Daoy (cell line): ENCODE measurements around the gene LMBR1. TPM values are rescaled to one million over a fixed set of nuclear protein-coding genes. Genes with fewer than 3 reads are reported as not detected.

Experiments used
- DNase-seq: peaks from one replicate; pipeline ENCODE4 v3.0.0-alpha.2; 2015; ENCODE audit warnings: low read depth
- total RNA-seq: library from RNA; depleted of rRNA; stranded (reverse); fragments of >200 nt; shearing (Covaris generic); gene quantifications from 2 replicates; pipeline ENCODE4 v1.2.3, GENCODE V29; 2014

The LMBR1 gene
- total RNA-seq, 1 experiment from 2014 or later, result 45.0 TPM

- DNase-seq, result no peak
Measured at GRCh38 chr7:156692849-156693248, 200.1 kb downstream of the LMBR1 start.

DNA sequence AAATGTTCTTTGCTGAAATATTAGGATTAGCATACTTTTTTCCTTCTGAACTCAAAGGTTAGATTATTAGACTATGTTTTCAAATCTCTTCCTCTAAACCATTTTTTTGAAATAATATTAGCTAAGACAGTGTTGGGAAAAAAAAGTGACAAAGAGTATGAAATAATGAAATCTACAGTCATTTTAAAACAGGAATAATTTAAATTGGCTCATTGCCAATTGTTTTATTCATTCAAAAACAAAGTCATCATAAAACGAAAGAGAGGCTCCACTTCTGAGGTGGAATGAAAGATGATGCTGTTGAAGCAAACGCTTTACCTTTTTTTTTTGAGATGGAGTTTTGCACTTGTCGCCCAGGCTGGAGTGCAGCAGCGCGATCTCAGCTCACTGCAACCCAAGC is 201.2 kb downstream of the LMBR1 start:
- no peak for DNase-seq

DNA sequence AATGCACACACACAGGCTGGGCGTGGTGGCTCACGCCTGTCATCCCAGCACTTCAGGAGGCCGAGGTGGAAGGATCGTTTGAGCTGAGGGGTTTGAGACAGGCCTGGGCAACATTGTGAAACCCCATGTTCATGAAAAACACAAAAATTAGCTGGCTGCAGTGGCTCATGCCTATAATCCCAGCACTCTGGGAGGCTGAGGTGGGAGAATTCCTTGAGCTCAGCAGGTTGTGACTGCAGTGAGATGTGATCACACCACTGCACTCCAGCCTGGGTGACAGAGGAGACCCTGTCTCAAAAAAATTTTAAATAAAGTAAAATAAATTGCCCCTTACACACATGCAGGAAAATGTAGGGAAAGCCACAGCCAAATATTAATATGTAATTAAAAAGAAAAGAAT is 208.3 kb downstream of the LMBR1 start:
- no peak for DNase-seq

GRCh38 chr7:156684251-156684650 is 208.7 kb downstream of the LMBR1 start:
- no peak for DNase-seq

DNA sequence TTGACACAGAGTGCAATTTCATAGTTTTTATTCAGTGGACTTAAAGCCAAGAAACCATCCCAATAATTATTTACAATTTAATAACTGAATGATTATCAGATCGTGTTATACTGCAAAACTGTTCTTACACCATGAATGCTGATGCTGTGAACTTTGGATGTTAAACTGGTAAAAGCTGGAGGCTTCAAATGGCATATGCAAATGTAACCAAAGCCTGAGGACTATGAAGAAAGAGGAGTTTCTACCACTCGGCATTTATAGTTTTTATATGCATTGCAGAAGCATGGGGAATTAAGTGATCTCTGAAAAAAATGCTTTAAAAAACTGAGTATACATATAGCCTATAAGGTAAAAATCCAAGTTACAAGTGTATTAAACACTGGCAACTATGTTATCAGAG is 210.1 kb downstream of the LMBR1 start:
- no peak for DNase-seq

GRCh38 chr7:156680281-156680680 is 212.7 kb downstream of the LMBR1 start:
- DNase-seq, result no peak

DNA sequence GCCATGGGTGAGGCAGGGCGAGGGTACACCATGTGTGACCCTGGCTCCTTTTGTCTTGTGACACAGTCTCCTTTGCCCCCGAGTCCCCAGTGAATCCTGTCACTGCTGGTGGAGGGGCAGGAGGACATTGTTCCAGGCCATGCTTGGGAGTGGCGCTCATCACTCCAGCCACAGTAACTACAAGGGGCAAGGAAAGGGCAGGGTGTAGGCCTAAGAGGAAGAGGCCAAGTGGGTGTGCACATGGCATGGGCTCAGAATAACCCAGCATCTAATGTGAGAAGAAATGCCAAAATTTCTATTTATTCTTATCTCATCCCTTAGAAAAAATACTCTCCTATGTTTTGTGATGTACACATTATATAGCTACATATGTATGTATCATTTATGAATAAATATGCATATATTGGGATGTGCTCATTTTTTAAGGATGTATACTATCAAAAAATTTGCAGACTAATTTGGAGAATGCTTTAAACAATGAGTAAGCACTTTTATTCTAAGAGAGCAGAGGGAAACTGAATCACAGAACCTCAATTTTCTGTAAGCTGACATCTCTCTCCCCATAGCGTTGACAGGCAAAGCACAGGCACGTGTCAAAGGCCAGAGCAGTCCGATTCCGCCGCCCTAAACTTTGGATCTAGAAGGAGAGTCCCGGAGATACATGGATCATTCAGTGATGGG is 215.5 kb downstream of the LMBR1 start:
- no peak for DNase-seq

DNA sequence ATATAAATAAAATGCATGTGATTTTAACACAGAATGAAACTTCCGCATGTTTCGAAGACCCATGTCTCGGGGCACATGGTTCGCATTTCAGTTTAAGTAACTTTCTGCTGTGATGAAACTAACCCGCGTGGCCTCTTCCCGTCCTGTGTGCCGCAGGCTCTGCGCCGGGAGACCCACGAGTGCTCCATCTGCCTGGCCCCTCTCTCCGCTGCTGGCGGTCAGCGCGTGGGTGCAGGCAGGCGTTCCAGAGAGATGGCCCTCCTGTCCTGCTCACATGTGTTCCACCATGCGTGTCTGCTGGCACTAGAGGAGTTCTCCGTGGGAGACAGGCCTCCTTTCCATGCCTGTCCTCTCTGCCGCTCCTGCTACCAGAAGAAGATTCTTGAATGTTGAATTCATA is 216.7 kb downstream of the LMBR1 start:
- DNase-seq, result no peak

DNA sequence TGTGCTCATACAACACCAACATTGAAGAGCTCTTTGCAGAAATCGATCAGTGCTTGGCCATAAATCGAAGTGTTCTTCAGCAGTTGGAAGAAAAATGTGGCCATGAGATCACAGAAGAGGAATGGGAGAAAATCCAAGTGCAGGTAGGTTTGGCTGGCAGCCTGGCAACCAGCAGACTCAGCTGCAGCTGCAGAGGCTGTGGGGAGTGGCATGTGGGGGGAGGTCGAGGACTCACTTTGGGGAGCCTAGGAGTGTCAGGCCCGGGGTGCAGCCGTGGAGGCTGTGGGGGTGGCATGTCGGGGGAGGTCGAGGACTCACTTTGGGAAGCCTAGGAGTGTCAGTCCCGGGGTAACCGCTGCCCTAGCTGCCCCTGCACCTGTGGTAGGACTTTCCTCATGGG is 217.3 kb downstream of the LMBR1 start:
- DNase-seq, result no peak

DNA sequence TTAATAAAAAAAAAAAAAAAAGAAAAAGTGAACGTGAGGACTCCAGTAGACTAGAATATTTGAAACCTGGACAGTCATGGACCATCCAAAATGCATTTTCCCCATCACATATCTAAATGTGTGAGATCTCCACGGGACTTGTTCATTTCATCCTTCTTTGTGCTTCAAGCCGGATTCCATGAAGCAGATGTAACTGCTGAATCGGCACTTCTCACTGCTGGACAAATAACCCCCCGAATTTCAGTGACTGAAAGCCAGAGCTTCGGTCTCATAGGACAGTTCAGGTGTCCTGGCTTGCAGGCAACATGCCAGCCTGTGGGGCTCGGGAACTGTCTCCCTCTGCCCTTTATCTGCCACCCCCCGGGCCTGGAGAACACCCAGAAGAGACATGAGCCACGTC is 219.1 kb downstream of the LMBR1 start:
- DNase-seq, result no peak

DNA sequence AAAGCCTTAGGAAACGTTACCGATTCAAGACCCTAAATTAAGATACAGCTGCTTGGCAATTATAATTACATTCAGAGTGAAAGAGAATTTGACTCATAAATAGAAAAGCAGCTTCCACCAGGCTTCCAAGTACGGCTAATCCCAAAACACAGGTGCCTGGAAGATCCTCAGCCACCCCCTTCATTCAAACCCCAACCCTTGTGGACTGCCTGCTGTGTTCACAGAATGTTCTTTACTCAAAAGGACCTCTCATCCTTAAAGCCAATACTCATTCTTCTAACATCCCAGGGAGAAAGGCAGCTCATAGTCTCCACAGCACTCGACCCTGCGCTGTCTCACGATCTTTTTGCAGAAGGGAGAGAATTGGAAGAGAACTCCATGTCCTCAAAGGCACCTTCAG is 219.5 kb downstream of the LMBR1 start:
- DNase-seq, result no peak

GRCh38 chr7:156669035-156669828 is 223.8 kb downstream of the LMBR1 start:
- DNase-seq, result no peak

GRCh38 chr7:156668130-156668741 is 224.7 kb downstream of the LMBR1 start:
- DNase-seq, result no peak

DNA sequence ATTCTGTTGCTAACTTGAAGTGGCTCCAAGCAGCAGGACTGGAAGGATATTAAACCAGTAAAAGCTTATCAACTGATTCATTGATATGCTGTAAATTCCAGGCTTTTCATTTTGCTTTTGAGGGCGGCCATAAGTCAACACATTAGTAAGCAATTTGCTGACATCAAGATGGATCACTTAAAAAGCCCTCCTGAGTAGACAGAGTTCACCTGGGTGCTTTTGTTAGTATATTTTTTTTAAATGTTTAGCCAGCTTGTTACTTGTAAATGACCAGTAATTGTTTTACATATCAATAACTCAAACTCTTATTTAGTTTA is 225.9 kb downstream of the LMBR1 start:
- DNase-seq, result no peak

DNA sequence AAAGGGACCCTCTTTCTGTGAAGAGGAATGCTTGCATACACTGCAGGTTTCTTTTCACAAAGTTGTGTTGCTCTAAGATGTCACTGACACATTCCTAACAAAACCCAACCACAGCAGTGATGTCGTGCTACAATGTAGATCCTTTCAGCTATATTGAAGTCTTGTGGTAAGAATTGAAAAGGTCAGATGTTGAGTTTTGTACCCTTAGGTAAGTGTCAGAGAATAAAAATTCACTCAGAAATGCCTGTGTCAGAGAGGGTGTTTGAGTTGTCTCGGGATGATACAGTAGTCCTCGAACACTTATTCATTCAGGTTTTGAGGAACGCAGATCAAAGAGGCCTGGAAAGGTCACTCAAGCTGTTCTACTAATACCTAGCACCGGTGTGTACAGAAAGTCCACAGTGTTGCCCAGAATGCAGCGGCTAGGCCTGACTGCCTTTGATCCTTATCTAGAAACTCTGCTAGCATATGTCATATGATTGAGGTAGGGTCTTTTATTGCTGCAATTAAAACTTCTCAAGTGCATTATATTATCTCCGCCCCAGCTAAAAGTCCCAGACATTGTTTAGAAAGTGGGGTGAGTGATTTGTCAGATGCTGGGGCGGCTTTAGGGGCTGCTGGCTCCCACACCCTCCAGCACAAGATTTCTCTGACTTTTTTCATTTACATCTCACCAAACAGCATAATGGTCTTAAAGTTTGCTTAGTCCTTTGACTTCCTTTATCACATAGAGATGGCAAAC is 226.4 kb downstream of the LMBR1 start:
- no peak for DNase-seq

GRCh38 chr7:156665101-156665500 is 227.9 kb downstream of the LMBR1 start:
- DNase-seq, result no peak

- no peak for DNase-seq
Measured at GRCh38 chr7:156662277-156662676, 230.7 kb downstream of the LMBR1 start.

GRCh38 chr7:156661637-156662036 is 231.3 kb downstream of the LMBR1 start:
- no peak for DNase-seq

- no peak for DNase-seq
Measured at GRCh38 chr7:156659961-156660360, 233.0 kb downstream of the LMBR1 start.

GRCh38 chr7:156659203-156659602 is 233.8 kb downstream of the LMBR1 start:
- no peak for DNase-seq

- DNase-seq, result no peak
Measured at GRCh38 chr7:156657681-156658080, 235.3 kb downstream of the LMBR1 start.

DNA sequence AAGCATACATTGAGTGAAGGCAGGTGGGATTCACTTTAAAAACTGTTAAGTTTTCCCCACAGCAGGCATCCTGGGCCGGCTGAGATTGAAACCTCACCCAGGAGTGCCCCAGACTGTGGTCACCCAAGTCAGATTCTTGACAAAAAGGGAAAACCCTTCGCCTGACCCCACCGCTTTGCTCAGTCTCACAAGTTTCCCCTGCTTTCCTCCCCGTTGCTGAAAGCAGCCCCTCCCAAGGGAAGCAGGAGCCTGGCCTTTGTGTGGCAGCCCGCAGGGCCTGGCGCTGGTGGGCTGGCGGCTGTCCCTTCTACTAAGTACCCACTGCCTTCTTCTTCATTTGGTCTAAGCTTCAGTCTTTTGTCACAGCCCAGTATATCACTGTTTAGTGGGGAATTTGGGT is 236.4 kb downstream of the LMBR1 start:
- DNase-seq, result no peak

GRCh38 chr7:156655983-156656382 is 237.0 kb downstream of the LMBR1 start:
- no peak for DNase-seq
